Measurements from ENCODE around the gene FHIT. TPM values are rescaled to one million over a fixed set of nuclear protein-coding genes. Genes with fewer than 3 reads are reported as not detected.

Gene FHIT
- total and polyA plus RNA-seq, 2 experiments from 2014 or later = 0.22 to 0.90 TPM

DNA sequence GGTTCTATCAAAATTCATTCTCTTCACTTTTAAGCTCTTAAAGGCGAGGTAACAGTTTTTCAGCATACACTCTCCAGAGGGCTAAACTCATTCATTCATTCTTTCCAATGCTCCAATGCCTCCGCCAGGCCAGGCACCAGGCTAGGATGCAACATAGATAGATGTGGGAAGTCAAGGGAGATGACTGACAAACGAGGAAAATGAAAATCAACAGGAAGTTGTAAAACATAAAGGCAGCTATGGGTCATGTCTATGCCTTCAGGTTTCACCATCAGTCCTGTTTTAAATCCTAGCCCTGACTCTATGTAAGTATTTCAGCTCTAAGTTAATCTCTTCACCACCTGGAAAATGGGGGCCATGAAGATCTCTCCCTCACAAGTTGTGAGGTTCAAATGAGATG, 797.9 kb downstream of the FHIT start:
- H3K4me2 ChIP-seq (ENCODE audit: unreplicated experiment) = no peak overlapping the region
- DNase-seq = no peak
- no peaks in the 10 kb centered on the region for H3K9me2 ChIP-seq (ENCODE audit: insufficient read depth)
- H3K4me1 ChIP-seq (ENCODE audit: insufficient read depth) = no peaks in the 10 kb centered on the region
- no peaks in the 10 kb centered on the region for H3F3A ChIP-seq (ENCODE audit: insufficient read depth)
- in situ Hi-C loops (cut with MboI) = no loop called here
- no peak overlapping the region for H3K4me3 ChIP-seq
- no peaks in the 10 kb centered on the region for H4K20me1 ChIP-seq (ENCODE audit: insufficient read depth)
- H2AFZ ChIP-seq = no peak overlapping the region
- H3K9ac ChIP-seq = no peak overlapping the region
- H3K36me3 ChIP-seq (ENCODE audit: low read depth) = no peaks in the 10 kb centered on the region
- H3K27me3 ChIP-seq (replicated peaks; ENCODE audit: insufficient read depth) = no peaks in the 10 kb centered on the region
- WGBS, 2 experiments (ENCODE audit: low coverage in 1 of 2, low lambda C conversion rate in 2 of 2, missing lambda C conversion rate in 2 of 2) = 32 to 33% methylated on average over 3 of the region's 3 CpGs
- H3K79me2 ChIP-seq (ENCODE audit: insufficient read depth) = no peaks in the 10 kb centered on the region
- H3K27ac ChIP-seq = no peak overlapping the region
- no peak for TF ChIP-seq EZH2phosphoT487 (IDR thresholded peaks at IDR 0.05; ENCODE audit: insufficient read depth, low read depth)
- TF ChIP-seq EZH2 (IDR thresholded peaks at IDR 0.05; ENCODE audit: insufficient read depth, poor library complexity, severe bottlenecking) = no peak
- H3K9me3 ChIP-seq (ENCODE audit: low read depth) = no peaks in the 10 kb centered on the region

DNA sequence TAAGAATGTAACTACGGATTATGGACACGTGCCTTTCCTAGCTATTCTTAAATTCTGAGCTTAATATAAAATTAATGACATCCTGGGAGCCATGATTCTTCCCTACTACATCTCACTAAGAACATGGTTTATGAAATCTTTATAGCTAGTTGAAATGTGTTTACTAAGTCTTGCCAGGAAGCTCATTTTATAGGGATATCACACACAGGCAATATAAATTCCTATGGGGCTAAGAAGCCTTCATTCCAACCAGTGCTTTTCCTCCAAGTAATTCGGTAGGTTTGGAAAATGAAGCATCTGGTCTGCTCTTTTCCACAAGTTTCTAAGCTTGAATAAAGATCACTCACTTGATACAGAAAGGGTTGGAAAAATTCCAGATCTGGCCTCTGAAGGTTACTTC, 802.6 kb downstream of the FHIT start:
- WGBS, 2 experiments (ENCODE audit: low coverage in 1 of 2, low lambda C conversion rate in 2 of 2, missing lambda C conversion rate in 2 of 2) = 49 to 54% methylated on average over 3 of the region's 3 CpGs
- no peak overlapping the region for H3K4me3 ChIP-seq
- no peaks in the 10 kb centered on the region for H4K20me1 ChIP-seq (ENCODE audit: insufficient read depth)
- H3K4me1 ChIP-seq (ENCODE audit: insufficient read depth) = no peaks in the 10 kb centered on the region
- H3K9ac ChIP-seq = no peak overlapping the region
- no peaks in the 10 kb centered on the region for H3K9me3 ChIP-seq (ENCODE audit: low read depth)
- H3K27ac ChIP-seq = no peak overlapping the region
- H2AFZ ChIP-seq = no peak overlapping the region
- DNase-seq = no peak
- in situ Hi-C loops (cut with MboI) = no loop called here
- H3K79me2 ChIP-seq (ENCODE audit: insufficient read depth) = no peaks in the 10 kb centered on the region
- no peak overlapping the region for H3K4me2 ChIP-seq (ENCODE audit: unreplicated experiment)
- H3K36me3 ChIP-seq (ENCODE audit: low read depth) = no peaks in the 10 kb centered on the region
- H3K9me2 ChIP-seq (ENCODE audit: insufficient read depth) = no peaks in the 10 kb centered on the region
- H3F3A ChIP-seq (ENCODE audit: insufficient read depth) = no peaks in the 10 kb centered on the region
- H3K27me3 ChIP-seq (replicated peaks; ENCODE audit: insufficient read depth) = no peaks in the 10 kb centered on the region
- no peak for TF ChIP-seq EZH2phosphoT487 (IDR thresholded peaks at IDR 0.05; ENCODE audit: insufficient read depth, low read depth)
- no peak for TF ChIP-seq EZH2 (IDR thresholded peaks at IDR 0.05; ENCODE audit: insufficient read depth, poor library complexity, severe bottlenecking)

DNA sequence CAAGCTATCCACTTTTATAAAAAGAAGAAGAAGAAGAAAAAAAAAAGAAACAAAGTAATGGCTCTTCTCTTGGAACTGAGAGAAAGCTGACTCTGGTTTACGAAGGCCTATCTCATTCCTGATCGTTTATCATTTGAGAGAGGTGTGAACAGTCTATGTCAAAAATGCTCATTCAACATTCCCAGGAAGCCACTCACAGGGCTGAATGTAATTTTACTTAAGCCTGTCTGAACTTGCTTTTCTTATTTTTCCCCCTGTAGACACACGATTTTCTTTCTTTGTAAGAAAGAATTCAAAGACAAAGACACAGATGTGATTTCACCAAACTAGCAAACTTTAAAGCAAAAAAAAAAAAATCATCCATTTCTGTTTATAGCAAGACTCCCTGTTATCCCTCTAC, 805.8 kb downstream of the FHIT start:
- Histone ChIP-seq H3K36me3 (ENCODE audit: low read depth) (no peaks in the 10 kb centered on the region), H3K9me3 (ENCODE audit: low read depth) (no peaks in the 10 kb centered on the region), H3K4me1 (ENCODE audit: insufficient read depth) (no peaks in the 10 kb centered on the region), H2AFZ (no peak overlapping the region), H3K27ac (no peak overlapping the region), H3K9ac (no peak overlapping the region), H4K20me1 (ENCODE audit: insufficient read depth) (no peaks in the 10 kb centered on the region), H3K79me2 (ENCODE audit: insufficient read depth) (no peaks in the 10 kb centered on the region), H3F3A (ENCODE audit: insufficient read depth) (no peaks in the 10 kb centered on the region), H3K27me3 (replicated peaks; ENCODE audit: insufficient read depth) (no peaks in the 10 kb centered on the region), H3K4me3 (no peak overlapping the region), H3K4me2 (ENCODE audit: unreplicated experiment) (no peak overlapping the region), H3K9me2 (ENCODE audit: insufficient read depth) (no peaks in the 10 kb centered on the region)
- no peak for DNase-seq
- WGBS, 2 experiments (ENCODE audit: low coverage in 1 of 2, low lambda C conversion rate in 2 of 2, missing lambda C conversion rate in 2 of 2) = 39 to 42% methylated on average over 3 of the region's 3 CpGs
- in situ Hi-C loops (cut with MboI) = no loop called here
- TF ChIP-seq EZH2 (IDR thresholded peaks at IDR 0.05; ENCODE audit: insufficient read depth, poor library complexity, severe bottlenecking) (no peak), EZH2phosphoT487 (IDR thresholded peaks at IDR 0.05; ENCODE audit: insufficient read depth, low read depth) (no peak)

DNA sequence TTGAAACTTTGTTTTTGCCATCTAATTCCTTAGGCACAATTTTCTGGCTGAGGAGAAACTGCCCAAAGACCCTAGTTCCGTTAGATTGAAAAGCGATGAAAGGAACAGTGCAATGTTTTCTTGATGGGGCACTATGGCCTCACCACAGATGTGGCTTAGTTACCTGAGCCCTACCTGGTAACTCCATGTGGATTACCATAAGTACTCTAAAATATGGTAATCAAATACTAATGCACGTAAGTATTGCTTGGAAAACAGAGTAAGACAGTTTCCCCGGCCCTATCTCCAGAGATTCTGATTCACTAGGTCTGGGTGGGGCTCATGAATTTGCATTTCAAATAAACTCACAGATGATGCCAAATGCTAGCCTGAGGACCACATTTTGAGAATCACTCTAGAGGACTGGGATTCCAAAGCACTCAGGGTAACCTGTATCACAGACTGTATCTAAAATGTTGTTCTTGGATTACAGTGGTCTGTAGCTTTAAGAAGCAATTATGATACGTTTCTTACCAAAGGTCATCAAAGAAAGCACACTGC, 806.3 kb downstream of the FHIT start:
- Histone ChIP-seq H3K4me3 (no peak overlapping the region), H4K20me1 (ENCODE audit: insufficient read depth) (no peaks in the 10 kb centered on the region), H3F3A (ENCODE audit: insufficient read depth) (no peaks in the 10 kb centered on the region), H3K9me2 (ENCODE audit: insufficient read depth) (no peaks in the 10 kb centered on the region), H3K4me2 (ENCODE audit: unreplicated experiment) (no peak overlapping the region), H3K9me3 (ENCODE audit: low read depth) (no peaks in the 10 kb centered on the region), H2AFZ (no peak overlapping the region), H3K27ac (no peak overlapping the region), H3K27me3 (replicated peaks; ENCODE audit: insufficient read depth) (no peaks in the 10 kb centered on the region), H3K9ac (no peak overlapping the region), H3K36me3 (ENCODE audit: low read depth) (no peaks in the 10 kb centered on the region), H3K79me2 (ENCODE audit: insufficient read depth) (no peaks in the 10 kb centered on the region), H3K4me1 (ENCODE audit: insufficient read depth) (no peaks in the 10 kb centered on the region)
- 41% methylated on average over 5 of the region's 5 CpGs for WGBS, 2 experiments (ENCODE audit: low coverage in 1 of 2, low lambda C conversion rate in 2 of 2, missing lambda C conversion rate in 2 of 2)
- DNase-seq = no peak
- in situ Hi-C loops (cut with MboI) = no loop called here
- TF ChIP-seq EZH2 (IDR thresholded peaks at IDR 0.05; ENCODE audit: insufficient read depth, poor library complexity, severe bottlenecking) (no peak), EZH2phosphoT487 (IDR thresholded peaks at IDR 0.05; ENCODE audit: insufficient read depth, low read depth) (no peak)

DNA sequence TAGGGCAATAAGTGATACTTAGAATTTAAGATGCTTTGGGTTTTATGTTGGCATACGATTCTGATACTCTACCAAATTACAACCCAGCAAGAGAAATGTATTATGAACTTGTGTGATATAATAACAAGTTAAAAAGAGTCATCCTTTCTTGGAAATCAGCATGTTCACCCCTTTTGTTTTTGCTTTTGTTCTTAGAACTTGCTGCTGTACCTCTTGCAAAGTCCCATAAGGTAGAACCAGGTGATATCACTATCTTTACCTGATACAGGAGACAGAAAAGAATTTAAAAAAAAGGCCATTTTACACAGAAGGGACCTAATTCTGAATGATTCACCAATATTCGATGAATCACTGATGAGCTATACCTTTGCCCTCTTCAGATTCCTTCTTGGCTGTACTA, 810.4 kb downstream of the FHIT start:
- H3K9ac ChIP-seq = no peak overlapping the region
- no peak for DNase-seq
- no peaks in the 10 kb centered on the region for H3F3A ChIP-seq (ENCODE audit: insufficient read depth)
- no peaks in the 10 kb centered on the region for H3K36me3 ChIP-seq (ENCODE audit: low read depth)
- H3K27me3 ChIP-seq (replicated peaks; ENCODE audit: insufficient read depth) = no peaks in the 10 kb centered on the region
- no peak overlapping the region for H3K27ac ChIP-seq
- TF ChIP-seq EZH2phosphoT487 (IDR thresholded peaks at IDR 0.05; ENCODE audit: insufficient read depth, low read depth) (no peak), EZH2 (IDR thresholded peaks at IDR 0.05; ENCODE audit: insufficient read depth, poor library complexity, severe bottlenecking) (no peak)
- H2AFZ ChIP-seq = no peak overlapping the region
- no peaks in the 10 kb centered on the region for H4K20me1 ChIP-seq (ENCODE audit: insufficient read depth)
- no peaks in the 10 kb centered on the region for H3K9me3 ChIP-seq (ENCODE audit: low read depth)
- H3K79me2 ChIP-seq (ENCODE audit: insufficient read depth) = no peaks in the 10 kb centered on the region
- no peaks in the 10 kb centered on the region for H3K4me1 ChIP-seq (ENCODE audit: insufficient read depth)
- WGBS, 2 experiments (ENCODE audit: low coverage in 1 of 2, low lambda C conversion rate in 2 of 2, missing lambda C conversion rate in 2 of 2) = 24 to 46% methylated on average over 2 of the region's 2 CpGs
- no peak overlapping the region for H3K4me2 ChIP-seq (ENCODE audit: unreplicated experiment)
- no peak overlapping the region for H3K4me3 ChIP-seq
- no peaks in the 10 kb centered on the region for H3K9me2 ChIP-seq (ENCODE audit: insufficient read depth)
- in situ Hi-C loops (cut with MboI) = no loop called here

Measured in GM23248 (cell line).